ENCODE results near the gene MS4A18.
"Not testable (repeated sequence)": the region's sequence is repeated elsewhere in the genome, so short reads cannot be mapped to it uniquely, and the experiment has no call there.

MS4A18 gene

GRCh38 chr11:60740573-60740972 is 16.1 kb downstream of the MS4A18 start:
- no peak for DNase-seq

- DNase-seq: no peak
Observed at GRCh38 chr11:60741421-60741820, 16.9 kb downstream of the MS4A18 start.

GRCh38 chr11:60743058-60743457 is 18.5 kb downstream of the MS4A18 start:
- DNase-seq: no peak

- DNase-seq: no peak
Observed at GRCh38 chr11:60744114-60744513, 19.6 kb downstream of the MS4A18 start.

DNA sequence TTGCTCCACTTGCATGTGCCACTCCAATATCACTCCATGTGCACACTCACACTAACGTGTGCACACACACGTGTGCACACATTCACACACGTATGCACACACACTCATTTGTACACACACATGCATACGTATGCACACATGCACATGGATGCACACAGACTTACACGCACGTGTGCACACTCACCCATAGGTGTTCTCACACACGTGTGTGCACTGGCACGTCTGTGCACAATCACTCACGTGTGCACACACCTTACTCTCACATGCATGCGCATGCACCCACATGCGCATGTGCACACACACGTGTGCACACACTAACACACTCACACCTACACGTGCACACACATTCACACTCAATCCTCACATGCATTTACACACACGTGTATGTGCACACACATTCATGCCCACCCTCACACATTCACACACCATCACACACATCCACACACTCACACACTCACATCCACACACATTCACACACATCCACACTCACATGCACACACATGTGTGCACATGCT is 22.9 kb downstream of the MS4A18 start:
- DNase-seq: no peak

- DNase-seq: no peak
Observed at GRCh38 chr11:60748225-60748624, 23.7 kb downstream of the MS4A18 start.

GRCh38 chr11:60748821-60749220 is 24.3 kb downstream of the MS4A18 start:
- DNase-seq: no peak

- no peak for DNase-seq
Observed at GRCh38 chr11:60750911-60751310, 26.4 kb downstream of the MS4A18 start.

DNA sequence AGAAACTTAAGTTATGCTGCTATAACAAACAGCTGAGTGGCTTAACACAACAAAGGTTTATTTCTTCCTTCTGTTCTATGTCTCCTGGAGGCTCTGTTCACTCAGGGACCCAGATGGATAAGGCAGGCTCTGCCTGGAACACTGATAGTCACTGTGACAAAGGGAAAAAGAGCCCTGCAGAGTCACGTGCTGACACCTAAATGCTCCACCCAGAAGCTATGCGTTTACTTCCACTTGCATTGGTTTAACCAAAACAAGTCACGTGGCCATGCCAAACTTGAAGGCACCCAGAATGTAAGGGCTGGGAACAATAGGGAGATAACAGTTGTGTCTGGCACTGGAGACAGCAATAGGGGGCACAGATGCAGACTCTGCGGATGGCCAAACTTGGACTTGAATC is 28.8 kb downstream of the MS4A18 start:
- no peak for DNase-seq

DNA sequence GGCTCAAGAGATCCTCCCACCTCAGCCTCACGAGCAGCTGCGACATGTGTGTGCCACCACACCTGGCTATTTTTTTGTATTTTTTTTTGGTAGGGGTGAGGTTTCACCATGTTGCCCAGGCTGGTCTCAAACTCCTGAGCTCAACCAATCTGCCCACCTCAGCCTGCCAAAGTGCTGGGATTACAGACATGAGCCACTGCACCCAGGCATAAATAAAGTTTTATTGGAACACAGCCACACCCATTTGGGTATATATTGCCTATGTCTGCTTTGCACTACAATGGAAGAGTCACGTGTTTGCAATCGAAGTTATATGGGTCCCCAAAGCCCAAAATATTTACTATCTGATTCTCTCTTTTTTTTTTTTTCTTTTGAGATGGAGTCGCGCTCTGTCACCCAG is 30.4 kb downstream of the MS4A18 start:
- DNase-seq: no peak

- no peak for DNase-seq
Observed at GRCh38 chr11:60756307-60757032, 31.9 kb downstream of the MS4A18 start, which contains the start of gene MS4A15. Gene MS4A15 (plus strand): TSS chr11:60756867. CDS start chr11:60763734, 6,867 bp downstream.

DNA sequence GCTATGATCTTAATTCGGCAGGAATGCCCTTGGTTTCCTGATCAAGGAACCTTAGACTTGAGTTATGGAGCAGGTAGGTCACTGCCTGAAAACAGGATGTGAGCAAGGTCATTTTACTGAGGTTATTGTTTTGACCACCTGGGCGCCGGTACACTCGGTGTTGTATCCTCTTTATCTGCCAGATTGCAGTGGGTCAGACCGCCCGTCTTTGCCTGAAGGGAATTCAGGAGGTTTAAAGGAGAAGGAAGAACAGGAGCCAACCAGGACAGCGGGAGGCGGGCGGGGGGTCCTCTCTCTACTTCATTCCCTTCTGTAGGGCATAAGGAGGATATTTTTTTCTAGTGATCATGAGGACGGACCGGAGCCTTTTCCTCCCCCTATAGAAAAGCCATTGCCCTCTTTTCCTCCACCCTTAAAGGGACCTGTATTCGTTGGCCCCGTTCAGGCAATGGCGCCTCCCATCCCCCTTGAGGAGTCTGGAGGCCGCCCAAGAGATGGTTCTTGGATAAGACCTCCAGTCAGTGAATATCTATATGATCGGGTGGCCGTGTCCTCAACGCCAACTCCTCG is 32.8 kb downstream of the MS4A18 start:
- no peak for DNase-seq

DNA sequence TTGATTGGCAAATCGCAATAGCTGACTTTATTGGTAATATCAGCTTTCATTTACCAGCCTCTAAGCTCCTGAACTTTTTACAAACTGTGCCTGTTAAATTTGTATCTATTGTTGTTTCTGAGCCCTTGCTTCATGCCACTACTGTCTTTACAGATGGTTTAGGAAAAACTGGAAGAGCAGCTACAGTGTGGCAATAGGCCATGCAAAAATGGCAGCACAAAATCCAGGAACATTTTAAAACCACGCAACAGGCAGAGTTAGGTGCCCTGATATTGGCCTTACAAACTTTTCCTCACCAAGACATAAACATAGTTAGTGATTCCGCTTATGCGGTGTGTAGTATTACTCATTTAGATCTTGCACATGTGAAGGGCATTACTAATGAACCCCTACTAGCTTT is 34.2 kb downstream of the MS4A18 start:
- not testable (repeated sequence) for DNase-seq

DNA sequence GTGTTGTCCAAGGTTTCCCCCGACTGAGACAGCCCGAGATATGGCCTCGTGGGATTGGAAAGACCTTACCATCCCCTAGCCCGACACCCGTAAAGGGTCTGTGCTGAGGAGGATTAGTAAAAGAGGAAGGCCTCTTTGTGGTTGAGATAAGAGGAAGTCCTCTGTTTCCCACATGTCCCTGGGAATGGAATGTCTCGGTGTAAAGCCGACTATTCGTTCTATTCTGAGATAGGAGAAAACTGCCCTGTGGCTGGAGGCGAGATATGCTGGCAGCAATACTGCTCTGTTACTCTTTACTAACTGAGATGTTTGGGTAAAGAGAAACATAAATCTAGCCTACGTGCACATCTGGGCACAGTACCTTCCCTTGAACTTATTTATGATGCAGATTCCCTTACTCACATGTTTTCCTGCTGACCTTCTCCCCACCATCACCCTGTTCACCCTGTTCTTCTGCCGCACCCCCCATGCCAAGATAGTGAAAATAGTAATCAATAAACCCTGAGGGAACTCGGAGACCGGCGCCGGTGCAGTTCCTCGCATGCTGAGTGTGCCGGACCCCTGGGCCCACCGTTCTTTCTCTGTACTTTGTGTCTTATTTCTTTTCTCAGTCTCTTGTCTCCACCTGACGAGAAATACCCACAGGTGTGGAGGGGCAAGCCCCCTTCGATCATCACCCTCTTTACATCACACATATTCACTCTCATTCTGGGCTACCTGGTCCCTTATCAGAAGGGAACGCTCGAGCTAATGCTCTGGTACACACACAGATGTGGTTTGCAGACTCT is 35.1 kb downstream of the MS4A18 start:
- DNase-seq: not testable (repeated sequence)

DNA sequence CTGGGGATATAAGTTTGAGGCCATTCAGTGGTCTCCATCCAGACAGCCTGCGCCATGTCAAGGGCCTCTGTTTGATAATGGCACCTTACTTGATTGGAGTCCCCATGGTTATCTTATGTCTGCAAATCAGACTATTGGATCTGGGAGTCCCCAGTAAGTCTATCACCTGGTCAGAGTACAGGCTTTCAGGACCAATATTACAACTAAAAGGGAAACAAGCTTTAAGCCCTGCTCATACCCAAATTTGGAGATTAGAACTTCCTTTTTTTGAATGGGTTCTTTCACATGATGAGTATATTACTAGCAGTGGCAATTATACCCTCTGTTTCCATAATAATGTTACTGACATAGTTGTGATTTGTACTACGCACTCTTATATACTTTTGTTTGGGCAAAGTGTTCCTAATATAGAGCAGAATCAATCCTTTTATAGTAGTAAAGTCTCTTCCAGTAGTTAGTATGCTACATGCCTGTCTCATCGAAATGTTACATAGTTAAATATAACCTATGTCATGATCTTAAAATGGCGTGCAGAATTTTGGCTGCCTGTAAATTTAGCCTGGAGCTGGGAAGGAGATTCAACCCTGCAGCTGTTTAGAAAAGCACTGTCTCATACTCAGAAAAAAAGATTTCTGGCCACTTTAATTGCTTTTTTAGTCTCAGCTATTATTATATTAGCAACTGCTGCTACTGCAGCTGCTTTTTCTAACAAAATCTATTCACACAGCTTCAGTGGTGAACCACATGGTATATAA is 37.1 kb downstream of the MS4A18 start:
- no peak for DNase-seq

- no peak for DNase-seq
Observed at GRCh38 chr11:60762851-60763691, 38.6 kb downstream of the MS4A18 start.

GRCh38 chr11:60763692-60764369 is 39.3 kb downstream of the MS4A18 start:
- DNase-seq: no peak

DNA sequence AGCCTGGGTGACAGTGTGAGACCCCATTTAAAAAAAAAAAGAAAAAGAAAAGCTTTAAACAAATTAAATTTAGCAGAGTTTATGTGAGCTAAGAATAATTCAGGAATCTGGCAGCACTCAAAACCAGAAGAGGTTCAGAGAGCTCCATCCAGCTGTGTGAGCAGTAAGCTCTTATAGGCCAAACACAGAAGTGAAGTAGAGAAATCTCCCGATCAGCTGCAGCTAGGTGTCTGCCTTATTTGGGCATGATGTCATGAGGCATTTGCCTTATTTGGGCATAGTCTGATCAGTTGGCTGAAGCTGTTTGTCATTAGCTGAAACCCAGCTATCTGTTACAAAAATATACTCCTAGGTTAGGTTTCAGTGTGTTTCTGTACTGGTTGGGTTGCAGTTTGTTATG is 40.4 kb downstream of the MS4A18 start:
- no peak for DNase-seq

GRCh38 chr11:60765355-60765754 is 40.8 kb downstream of the MS4A18 start:
- DNase-seq: no peak

DNA sequence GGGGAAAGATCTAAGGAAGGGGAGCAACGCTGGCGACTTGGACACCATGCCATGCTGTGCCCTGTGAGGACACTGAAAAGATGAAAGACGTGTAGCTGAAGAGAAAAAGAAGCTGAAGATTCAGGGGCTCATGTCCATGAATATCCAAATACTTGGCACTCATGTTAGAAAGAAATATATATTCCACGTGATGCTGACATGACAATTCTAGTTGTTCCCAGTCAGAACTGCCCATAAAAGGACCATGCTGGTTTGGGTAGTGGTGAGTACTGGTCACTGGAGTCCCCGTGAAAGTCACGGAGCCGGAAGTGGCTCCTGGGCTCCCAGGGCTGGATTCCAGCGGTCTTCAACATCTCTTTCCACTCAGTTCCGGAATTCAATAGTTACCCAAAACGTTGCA is 42.0 kb downstream of the MS4A18 start:
- no peak for DNase-seq

GRCh38 chr11:60767388-60767811 is 42.9 kb downstream of the MS4A18 start:
- no peak for DNase-seq

Measured in KG1 (cell line).